ENCODE data around the gene SCP2.

Gene SCP2

DNA sequence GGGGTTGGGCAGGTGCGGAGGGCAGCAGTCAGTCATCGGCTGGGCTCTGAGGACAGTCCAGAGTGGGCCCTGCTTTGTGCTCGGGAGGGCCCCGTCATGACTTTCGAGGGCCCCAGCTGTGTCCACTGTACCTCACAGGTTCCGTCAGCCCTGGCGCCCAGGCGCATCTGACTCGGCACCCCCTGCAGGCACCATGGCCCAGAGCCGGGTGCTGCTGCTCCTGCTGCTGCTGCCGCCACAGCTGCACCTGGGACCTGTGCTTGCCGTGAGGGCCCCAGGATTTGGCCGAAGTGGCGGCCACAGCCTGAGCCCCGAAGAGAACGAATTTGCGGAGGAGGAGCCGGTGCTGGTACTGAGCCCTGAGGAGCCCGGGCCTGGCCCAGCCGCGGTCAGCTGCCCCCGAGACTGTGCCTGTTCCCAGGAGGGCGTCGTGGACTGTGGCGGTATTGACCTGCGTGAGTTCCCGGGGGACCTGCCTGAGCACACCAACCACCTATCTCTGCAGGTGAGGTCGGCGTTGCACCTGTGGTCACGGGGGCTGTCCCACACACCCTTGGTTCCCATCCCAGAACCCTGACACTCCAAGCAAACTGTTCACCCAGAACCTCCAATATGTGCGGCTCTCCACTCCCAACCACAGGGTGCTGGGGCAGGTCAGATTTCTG is 142.7 kb downstream of the SCP2 start:
- no peak for DNase-seq

DNA sequence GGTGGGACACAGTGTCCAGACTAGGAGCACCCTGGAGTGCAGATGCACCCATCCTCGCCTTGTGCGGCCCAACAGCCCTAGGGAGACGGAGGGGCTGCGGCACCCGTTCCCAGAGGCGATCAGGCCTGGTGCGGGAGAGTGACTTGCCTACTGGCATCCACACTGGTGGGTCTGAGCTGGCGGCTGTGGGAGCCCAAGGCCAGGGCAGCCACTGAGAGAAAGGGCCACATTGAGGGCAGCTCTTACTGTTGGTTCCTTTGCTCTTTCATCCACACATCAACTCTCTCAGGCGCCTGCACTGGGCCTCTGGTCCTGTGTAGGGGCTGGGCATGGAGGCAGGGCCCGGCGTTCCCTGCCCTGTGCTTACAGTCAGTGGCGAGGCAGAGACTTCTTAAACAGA is 143.5 kb downstream of the SCP2 start:
- DNase-seq: no peak

DNA sequence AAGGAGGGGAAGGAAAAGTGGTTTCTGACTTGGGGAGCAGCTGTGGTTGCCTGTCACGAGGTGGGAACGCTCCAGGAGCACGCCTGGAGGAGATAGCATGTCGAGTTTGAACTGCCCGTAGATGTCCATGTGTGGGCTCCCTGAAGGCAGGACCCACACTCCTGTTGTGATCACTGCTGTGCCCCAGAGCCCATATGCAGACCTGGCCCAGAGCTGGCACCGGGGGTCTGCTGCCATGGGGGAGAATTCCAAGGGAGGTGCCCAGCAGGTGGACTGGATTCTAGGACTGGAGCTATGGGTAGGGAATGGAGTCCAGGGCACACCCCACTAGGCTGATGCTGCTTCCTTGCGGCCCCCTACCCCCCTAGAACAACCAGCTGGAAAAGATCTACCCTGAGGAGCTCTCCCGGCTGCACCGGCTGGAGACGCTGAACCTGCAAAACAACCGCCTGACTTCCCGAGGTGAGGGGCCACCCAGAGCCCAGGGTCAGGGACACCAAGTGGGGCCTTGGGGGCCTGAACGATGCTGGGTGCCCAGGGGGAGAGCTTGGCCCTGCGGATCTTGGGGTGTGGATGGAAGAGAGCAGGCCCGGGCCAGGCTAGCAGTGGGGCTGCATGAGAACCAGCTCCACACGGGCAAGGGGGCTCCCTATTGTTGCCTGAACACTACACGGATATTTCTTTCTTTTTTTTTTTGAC is 144.2 kb downstream of the SCP2 start:
- no peak for DNase-seq

DNA sequence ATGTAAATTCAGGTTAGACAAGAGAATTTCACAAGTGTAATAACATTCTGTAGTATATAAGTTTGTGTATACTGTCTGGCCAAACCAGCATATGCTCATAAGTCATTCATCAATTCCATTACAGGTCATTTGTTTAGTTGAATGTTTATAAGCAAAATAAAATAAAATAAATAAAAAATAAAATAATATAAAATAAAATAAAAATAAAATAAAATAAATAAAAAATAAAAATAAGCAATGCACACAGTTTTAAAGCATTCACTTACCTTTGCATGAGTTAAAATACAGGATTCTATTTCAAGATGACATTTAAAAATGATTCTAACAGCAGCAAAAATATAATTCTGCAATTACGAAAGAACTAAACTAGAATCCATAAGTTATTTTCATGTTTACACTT is 144.8 kb downstream of the SCP2 start:
- DNase-seq: no peak

DNA sequence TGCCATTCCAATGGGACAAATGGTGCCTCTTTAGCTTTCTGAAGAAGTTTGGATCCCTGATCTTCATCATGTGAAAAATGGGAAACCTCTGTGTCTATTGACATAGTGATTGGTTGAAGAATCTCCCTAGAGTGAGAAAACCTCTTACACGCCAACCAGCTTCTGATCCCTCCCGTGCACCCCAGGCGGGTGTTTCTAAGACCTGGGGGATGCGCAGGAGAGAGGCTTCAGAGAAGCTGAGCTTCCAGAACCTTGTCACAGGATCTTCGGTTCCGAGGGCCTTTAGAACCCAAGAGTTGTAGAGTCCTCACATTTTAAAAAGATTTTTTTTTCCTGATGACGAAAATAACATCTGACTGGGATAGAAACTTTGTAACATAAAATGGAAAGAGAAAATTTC is 146.2 kb downstream of the SCP2 start:
- no peak for DNase-seq

DNA sequence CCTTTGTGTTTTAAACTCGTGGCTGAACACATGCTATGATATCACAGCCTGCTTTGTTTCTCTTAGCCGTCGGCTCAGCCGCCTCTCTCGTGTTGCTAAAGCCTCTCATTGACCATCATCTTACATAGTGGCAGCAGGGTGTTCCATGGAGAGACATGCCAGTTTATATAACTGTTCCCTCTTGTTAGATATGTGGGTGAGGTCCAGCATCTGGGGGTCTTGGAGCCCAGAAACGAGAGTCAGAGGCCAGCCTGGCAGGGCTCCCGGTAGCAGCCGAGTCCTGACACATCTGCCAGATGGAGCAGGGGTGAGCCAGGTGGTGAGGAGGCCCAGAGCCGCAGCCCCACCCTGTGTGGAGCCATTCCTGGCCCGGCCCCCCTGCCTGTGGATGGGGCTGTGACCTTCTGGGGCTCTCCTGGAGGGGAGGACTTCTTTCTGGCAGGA is 146.8 kb downstream of the SCP2 start:
- DNase-seq: no peak

DNA sequence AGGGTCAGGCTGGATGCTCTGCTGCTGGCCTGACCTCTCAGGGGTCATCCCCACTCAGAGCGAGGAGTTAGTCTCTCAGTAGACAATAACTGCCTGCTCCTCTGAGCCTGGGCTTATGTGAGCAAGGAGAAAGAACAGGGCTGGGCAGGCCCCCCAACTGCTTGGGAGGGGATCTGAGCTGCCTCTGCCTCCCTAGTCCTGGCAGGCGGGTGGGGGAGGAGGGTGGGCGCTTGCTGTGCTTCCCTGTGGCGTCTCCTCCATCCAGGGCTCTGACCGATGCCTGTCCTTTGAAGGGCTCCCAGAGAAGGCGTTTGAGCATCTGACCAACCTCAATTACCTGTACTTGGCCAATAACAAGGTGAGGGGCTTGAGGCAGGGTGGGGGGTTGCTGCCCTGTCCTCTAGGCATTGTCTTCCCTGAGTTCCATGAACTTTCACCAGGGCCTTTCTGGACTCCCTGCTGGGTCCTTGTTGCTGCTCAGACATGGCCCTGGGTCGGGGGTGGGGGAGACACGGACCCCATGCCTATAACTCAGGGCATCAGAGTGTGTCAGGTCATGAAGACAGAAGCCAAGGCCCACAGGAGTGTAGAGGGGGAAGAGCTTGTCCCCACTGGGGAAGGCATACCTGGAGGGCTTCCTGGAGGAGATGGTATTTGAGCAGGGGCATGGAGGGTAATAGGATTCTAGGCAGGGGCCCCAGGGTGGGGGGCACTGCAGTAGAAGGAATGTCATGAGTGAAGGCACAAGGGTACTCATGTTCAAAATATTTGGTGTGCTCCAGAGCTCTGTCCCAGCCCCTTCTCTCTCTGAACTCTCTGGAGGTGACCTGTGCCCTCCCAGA is 147.5 kb downstream of the SCP2 start:
- DNase-seq: no peak

DNA sequence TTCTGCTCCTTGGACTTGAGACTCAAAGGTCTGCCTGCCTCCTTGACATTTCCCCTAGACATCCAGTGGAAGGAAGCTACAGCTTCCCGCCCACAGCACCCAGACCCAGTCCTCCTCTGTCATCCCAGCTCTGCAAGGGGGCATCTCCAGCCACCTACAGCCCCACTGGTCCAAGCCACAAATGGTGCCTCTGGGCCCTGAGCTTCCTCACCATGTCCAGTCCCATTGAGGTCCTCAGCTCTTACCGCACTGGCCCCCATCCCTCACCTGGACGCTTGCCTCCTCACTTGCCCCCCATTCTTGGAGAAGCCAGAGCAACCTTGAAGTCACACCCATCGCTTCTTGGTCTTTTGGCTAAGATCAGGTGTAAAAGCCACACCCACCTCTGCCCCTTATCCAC is 148.1 kb downstream of the SCP2 start:
- no peak for DNase-seq

DNA sequence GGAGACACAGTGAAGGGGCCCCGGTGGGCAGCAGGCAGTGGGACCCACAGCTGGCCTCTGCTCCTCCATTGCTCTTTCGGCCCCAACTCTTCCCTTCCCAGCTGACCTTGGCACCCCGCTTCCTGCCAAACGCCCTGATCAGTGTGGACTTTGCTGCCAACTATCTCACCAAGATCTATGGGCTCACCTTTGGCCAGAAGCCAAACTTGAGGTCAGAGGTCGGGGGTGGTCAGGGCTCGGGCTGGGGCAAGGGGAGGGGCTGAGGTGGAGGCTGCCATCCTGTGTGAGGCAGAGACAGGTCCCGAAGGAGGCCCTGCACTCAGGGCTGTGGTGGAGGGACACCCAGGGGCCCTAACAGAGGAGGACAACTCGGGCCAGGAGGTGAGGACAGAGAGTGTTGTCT is 148.7 kb downstream of the SCP2 start:
- no peak for DNase-seq

DNA sequence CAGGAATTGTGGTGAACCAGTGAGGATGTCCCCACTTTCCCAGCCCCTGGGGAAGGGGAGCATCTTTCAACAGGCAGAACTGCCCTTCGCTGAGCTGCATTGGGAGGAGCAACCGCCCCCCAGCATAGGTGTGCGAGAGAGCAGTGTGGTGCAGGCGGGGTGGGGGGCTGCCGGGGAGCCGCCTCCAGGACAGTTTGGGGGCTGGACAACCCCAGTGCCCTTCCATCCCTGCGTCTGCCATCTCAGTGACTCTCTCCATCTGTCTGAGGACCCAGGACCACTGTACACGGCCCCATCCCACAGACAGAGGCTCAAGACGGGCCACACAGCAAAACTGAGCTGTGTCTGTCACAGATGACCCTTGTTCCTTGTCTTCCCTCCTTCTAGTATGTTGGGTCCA is 149.1 kb downstream of the SCP2 start:
- DNase-seq: no peak

DNA sequence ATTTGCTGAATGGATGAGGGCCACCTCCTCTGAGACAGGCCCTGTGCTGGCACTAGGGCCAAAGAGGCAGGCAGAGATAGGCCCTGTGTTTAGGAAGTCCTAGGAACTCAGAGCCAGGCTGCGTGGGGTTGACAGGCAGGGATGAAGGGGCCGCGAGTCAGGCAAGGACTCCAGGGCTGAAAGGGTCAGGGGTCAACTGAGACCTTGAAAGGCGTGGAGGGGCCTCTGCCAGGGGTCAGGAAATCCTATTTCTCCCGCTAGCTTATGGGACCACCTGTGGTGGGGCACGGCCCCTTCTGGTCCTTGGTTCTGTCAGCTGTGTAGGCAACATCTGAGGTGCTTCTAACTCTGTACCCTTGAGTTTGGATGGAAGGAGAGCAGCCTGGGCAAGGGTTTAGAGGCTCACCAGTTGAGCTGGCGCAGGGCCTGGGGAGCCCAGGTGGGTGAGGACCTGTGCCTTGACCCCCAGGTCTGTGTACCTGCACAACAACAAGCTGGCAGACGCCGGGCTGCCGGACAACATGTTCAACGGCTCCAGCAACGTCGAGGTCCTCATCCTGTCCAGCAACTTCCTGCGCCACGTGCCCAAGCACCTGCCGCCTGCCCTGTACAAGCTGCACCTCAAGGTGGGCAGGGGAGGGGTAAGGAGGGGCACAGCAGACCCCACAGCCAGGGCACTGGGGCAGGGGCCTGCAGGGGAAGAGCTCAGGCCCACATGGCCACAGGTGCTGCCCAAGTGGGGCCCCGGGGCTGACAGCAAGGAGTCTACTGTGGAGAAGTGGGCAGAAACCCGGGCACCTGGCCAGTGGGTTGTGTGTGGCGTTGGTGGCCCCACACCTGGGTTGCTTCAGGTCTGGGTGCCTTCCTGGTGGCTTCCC is 149.9 kb downstream of the SCP2 start:
- no peak for DNase-seq

DNA sequence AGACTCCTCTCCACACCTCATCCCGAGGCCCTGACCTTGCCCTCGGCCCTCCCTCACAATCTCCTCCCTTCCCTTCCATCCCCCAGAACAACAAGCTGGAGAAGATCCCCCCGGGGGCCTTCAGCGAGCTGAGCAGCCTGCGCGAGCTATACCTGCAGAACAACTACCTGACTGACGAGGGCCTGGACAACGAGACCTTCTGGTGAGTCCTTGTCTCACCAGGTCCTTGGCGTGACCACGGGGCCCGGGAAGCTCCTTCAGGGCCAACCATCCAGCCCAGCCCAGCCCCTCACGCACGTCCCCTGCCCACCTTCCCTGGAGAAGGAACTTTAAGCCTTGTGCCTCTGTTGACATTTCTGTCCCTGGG is 150.5 kb downstream of the SCP2 start:
- no peak for DNase-seq

DNA sequence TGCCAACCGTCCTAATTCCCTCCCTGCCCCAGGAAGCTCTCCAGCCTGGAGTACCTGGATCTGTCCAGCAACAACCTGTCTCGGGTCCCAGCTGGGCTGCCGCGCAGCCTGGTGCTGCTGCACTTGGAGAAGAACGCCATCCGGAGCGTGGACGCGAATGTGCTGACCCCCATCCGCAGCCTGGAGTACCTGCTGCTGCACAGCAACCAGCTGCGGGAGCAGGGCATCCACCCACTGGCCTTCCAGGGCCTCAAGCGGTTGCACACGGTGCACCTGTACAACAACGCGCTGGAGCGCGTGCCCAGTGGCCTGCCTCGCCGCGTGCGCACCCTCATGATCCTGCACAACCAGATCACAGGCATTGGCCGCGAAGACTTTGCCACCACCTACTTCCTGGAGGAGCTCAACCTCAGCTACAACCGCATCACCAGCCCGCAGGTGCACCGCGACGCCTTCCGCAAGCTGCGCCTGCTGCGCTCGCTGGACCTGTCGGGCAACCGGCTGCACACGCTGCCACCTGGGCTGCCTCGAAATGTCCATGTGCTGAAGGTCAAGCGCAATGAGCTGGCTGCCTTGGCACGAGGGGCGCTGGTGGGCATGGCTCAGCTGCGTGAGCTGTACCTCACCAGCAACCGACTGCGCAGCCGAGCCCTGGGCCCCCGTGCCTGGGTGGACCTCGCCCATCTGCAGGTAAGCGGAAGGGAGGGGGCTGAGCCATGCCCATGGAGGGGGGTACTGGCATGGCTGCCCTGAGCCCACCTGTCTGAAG is 151.4 kb downstream of the SCP2 start:
- no peak for DNase-seq

DNA sequence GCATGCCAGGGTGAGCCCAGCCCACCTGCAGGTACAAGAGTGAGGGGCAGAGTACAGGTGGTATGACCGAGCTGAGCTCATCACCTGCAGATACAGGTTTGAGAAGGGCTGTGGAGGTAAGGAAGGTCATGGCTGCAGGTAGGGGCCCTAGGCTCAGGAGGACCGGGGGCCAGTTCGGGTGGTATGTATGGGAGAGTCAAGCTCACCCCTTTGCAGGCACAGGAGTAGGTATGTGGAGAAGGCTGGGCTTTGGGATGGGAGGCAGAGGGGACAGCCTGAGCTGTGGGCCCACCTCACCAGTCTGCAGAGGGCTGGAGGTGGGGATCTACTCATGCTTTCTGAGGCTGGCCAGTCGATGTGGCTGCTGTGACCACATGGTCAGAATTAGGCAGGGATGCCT is 152.2 kb downstream of the SCP2 start:
- no peak for DNase-seq

DNA sequence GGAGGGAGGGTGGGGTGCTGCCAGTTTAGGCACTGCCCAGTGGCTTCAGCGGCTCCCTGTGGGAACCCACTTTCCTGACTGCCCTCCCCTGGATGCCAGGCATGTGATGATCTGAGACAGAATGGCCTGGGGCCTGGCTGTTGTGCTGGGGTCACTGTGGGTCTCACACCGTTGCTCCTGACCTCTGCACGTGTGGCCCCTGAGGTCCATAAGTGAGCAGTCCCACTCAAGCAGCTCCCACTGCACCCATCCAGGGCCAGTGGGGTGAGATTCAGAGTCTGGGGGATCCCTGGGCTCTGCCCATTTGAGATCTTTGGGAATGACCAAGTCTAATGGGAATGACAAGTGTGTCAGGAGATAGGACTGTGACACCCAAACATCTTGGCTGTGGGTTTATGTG is 153.0 kb downstream of the SCP2 start:
- DNase-seq: no peak

DNA sequence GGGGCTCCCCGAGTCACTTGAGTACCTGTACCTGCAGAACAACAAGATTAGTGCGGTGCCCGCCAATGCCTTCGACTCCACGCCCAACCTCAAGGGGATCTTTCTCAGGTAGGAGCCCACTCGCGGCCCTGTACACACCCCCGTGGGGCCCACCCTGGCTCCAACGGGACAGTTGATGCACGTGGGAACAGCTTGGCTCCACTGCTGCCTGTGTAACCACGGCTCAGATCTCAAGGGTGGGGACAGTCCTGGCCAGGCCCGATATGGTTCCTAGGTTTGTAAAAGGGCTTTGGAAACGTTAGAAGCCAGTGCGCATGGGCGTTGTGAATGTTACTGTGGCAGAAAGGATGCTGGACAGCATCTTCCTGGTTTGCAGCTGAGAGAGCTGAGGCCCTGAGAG is 153.7 kb downstream of the SCP2 start:
- DNase-seq: no peak

DNA sequence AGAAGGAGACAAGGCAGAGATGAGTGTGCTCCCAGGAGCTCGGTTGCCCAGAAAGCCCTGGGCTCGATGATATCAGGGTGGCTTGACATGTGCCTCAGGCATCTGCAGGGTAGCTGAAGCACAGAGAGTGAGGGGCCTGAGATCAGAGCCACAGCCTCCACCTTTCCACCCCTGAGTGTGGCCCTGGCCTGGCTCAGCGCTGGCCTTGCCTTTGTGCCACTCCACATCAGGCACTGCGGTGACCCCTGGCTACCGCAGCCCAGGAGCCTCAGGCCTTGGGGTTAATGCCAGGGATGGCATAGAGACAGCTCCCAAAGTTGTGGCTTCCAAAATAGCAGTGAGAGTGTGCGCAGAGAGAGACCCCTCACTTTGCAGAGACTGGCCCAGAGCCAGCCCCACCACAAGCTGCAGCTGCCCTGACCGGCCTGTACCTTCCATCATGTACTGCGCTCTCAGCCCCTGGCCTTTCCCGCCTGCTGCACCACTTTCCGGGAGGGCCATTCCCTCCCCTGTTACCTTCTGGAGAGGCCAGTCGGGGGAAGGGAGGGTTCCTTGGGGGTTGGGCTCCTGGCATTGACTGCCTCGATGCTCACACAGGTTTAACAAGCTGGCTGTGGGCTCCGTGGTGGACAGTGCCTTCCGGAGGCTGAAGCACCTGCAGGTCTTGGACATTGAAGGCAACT is 154.4 kb downstream of the SCP2 start:
- no peak for DNase-seq

DNA sequence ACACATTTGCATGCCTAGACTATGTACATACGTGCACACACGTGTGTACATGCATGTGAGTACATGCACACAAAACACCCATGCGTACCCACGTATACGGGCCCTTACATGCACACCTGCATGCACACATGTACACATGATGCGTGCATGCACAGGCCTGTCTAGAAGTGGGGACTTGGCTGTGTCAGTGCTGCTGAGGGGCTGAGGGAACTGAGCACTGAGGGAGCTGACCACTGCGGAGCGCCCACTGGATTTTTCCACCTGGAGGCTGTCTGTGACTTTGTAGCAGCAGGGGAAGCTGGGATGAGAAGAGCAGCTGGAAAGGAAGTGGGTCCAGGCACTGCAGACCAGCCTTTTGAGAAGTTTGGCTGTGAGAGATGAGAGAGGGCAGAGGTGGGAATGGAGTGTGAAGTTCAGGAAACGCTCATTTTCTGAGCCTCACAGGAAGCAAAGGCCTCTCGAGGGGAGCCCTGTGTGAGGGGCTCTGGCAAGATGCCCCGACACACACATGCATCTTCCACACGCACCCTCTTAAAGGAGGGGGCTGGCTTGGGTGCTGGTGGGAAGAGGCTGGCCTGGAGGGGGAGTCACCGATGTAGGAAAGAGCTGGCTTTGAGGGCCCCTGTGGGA is 155.9 kb downstream of the SCP2 start:
- DNase-seq: no peak

DNA sequence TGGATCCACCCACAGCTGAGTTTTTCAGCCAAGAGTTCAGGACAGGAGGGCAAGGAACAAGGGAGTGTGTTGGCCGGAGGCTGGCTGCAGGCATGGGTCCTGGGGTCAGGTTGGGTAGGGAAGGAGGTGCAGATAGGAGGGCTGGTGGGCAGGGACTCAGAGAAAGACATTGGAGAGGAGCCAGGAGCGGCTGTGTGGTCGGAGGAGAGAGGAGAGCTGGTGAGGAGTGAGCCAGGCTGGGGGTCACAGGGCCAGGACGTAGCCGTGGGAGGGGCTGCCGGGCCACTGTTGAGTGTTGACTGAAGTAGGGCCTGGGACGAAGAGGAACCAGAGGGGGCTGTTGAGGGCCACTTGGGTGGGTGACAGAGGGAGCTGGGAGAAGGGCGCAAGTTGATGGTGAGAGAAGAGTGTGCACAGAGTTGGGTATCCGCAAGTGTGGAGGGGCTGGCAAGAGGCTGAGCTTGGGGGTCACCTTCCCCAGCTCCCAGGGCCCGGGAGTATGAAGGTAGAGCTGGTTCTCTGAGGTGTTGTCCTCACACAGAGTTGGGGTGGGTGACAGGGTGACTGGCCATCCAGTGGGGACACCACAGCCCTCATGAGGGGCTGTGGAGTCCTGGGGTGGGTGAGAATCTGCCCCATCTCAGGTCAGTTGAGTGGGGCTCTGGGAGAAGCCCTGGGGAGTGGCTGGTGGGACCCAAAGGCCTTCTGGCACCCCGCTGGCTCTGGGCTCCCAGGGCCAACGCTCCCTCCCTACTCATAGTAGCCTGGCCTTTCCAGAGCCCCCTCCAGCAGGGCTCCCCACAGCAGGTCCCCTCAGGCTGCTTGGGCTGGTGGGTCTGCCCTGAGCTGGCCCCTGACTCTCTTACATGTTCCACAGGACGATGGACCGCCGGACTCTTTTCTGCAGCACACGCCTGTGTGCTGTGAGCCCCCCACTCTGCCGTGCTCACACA is 156.8 kb downstream of the SCP2 start:
- no peak for DNase-seq

DNA sequence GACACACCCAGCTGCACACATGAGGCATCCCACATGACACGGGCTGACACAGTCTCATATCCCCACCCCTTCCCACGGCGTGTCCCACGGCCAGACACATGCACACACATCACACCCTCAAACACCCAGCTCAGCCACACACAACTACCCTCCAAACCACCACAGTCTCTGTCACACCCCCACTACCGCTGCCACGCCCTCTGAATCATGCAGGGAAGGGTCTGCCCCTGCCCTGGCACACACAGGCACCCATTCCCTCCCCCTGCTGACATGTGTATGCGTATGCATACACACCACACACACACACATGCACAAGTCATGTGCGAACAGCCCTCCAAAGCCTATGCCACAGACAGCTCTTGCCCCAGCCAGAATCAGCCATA is 157.5 kb downstream of the SCP2 start:
- DNase-seq: no peak

Data from kidney glomerular epithelial cell (primary cell).